Measurements from ENCODE around the gene CTNND2. TPM values are rescaled to one million over a fixed set of nuclear protein-coding genes. Genes with fewer than 3 reads are reported as not detected.

Gene CTNND2
- total RNA-seq, 4 donors from 2014 or later, result 8.3 TPM; not detected in 3

DNA sequence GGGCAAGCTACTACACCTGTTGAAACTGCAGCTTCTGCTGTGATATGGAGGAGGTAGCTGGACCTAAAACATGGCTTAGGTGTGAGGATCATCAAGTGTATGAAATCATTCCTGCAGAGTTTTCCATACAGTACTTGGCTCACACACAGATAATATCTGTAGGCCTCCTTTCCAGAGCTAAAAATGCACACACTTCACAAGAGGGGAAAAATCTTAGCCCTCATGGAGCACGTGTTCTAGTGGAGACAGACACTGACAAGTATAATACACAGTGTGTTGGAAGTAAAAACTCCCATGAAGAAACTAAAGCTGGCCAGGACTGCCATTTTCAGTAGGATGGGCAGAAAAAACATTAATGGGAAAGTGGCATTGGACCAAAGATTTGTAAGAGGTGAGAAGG, 216.7 kb downstream of the CTNND2 start:
- TF ChIP-seq, protein P1, sequence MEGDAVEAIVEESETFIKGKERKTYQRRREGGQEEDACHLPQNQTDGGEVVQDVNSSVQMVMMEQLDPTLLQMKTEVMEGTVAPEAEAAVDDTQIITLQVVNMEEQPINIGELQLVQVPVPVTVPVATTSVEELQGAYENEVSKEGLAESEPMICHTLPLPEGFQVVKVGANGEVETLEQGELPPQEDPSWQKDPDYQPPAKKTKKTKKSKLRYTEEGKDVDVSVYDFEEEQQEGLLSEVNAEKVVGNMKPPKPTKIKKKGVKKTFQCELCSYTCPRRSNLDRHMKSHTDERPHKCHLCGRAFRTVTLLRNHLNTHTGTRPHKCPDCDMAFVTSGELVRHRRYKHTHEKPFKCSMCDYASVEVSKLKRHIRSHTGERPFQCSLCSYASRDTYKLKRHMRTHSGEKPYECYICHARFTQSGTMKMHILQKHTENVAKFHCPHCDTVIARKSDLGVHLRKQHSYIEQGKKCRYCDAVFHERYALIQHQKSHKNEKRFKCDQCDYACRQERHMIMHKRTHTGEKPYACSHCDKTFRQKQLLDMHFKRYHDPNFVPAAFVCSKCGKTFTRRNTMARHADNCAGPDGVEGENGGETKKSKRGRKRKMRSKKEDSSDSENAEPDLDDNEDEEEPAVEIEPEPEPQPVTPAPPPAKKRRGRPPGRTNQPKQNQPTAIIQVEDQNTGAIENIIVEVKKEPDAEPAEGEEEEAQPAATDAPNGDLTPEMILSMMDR (IDR thresholded peaks at IDR 0.05; ENCODE audit: low read depth), result no peak

GRCh38 chr5:11684607-11685006, 219.6 kb downstream of the CTNND2 start:
- TF ChIP-seq, protein P1 (IDR thresholded peaks at IDR 0.05; ENCODE audit: low read depth), result no peak

DNA sequence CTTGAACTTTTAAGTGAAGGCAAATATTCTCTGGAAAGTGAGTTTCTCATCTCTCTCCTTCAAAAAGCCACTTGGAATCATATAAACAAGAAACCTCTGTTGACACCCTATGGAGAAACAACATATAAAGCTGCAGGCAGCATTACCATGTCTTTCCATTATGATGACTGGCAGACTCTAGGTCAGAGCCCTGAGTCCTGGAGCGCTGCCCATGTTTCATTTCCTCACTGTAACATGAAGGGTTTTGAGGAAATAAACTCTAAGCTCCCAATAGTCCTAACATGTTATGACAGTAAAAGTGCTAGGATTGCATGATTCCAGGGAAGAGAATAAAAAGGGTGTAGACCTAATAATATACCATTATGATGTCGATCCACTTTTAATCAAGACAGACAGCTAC, 220.6 kb downstream of the CTNND2 start:
- TF ChIP-seq, protein P1 (IDR thresholded peaks at IDR 0.05; ENCODE audit: low read depth), result no peak

DNA sequence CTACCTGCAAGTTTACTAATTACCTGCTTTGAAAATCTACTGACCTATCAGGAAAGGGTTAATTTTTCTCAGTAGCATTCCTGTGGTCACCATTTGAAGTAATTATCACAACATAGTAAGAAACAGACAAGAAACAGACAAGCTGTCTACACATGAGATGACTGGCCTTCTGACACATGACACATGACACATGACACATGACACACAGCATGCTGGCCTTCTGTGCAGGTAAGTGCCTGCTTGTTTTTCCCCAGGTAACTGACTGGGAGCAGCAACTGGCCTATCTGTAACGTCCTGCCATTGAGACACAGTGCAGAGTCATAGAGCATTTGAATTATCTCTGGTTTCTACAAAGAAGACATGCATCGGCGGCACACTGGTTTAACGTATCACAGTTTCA, 222.4 kb downstream of the CTNND2 start:
- TF ChIP-seq, protein P1 (IDR thresholded peaks at IDR 0.05; ENCODE audit: low read depth), result no peak

DNA sequence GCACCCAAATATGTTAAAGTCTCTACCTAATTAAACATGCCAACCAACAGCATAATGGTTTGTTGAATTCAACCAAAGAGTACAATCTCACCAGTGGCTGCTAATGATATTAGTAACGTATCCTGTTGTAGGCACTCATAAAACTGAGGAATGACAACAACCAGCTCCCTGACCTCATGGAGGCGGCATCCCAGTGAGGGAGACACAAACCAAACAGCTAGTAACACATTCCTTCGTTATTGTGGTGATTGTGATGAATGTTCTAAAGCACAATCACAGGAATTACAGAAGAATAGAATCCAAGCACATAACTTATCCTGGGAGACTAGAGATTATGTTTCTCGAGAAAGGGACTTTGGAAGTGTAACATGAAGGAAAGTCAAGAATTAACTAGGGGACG, 224.6 kb downstream of the CTNND2 start:
- TF ChIP-seq, protein P1 (IDR thresholded peaks at IDR 0.05; ENCODE audit: low read depth), result no peak

DNA sequence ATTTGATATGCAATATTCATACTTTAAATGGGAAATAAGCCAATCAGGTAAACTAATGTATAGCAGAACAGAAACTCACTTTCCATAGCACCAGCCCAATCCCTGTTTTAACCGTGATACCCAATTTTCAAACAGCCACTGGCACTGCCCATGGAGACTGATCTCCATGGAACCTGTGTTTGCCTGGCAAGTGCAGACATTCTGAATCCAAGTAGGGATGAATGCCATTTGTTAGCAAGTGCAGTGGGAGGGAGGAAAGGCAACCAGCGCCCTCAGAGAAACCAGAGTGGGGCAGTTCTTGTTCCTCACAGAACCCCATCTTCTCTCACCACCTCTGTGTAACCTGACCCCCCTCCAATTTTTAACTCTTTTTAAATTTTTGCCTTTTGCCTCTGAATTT, 229.1 kb downstream of the CTNND2 start:
- TF ChIP-seq, protein P1 (IDR thresholded peaks at IDR 0.05; ENCODE audit: low read depth), result no peak

DNA sequence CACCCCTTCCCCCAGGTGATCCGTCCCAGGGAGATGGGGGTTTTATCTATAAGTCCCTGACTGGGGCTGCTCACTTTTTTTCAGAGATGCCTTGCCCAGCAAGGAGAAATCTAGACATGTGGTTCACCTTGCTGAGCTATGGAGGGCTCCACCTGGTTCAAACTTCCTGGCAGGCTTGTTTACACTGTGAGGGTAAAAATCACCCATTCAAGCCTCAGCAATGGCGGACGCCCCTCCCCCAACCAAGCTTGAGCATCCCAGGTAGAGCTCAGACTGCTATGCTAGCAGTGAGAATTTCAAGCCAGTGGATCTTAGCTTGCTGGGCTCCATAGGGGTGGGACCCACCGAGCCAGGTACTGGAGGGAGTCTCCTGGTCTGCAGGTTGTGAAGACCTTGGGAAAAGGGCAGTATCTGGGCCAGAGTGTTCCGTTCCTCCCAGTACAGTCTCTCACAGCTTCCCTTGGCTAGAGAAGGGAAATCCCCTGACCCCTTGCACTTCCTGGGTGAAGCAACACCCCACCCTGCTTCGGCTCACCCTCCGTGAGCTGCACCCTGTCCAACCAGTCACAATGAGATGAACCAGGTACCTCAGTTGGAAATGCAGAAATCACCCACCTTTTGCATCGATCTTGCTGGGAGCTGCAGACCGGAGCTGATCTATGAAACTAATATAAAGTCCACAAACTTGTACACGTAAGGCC, 231.7 kb downstream of the CTNND2 start:
- TF ChIP-seq, protein P1 (IDR thresholded peaks at IDR 0.05; ENCODE audit: low read depth), result no peak

Measured in subcutaneous adipose tissue (tissue), 4 donors.